Measurements from ENCODE around the gene KRTAP5-1.

KRTAP5-1 gene

GRCh38 chr11:1570896-1571759, 14.0 kb downstream of the KRTAP5-1 start:
- DNase-seq: peak; percentile 74

- no peak for DNase-seq
Measured at GRCh38 chr11:1570531-1570895, 14.6 kb downstream of the KRTAP5-1 start.

- DNase-seq: no peak
Measured at GRCh38 chr11:1570001-1570453, 15.1 kb downstream of the KRTAP5-1 start.

- DNase-seq: no peak
Measured at GRCh38 chr11:1569251-1569780, 15.8 kb downstream of the KRTAP5-1 start.

- peak; percentile 58 for DNase-seq
Measured at GRCh38 chr11:1568441-1568911, 16.6 kb downstream of the KRTAP5-1 start.

- no peak for DNase-seq
Measured at GRCh38 chr11:1567721-1568100, 17.4 kb downstream of the KRTAP5-1 start.

GRCh38 chr11:1567052-1567720, 17.9 kb downstream of the KRTAP5-1 start:
- DNase-seq: no peak

- DNase-seq: no peak
Measured at GRCh38 chr11:1566381-1567051, 18.6 kb downstream of the KRTAP5-1 start.

- DNase-seq: no peak
Measured at GRCh38 chr11:1565904-1566247, 19.2 kb downstream of the KRTAP5-1 start.

- DNase-seq: no peak
Measured at GRCh38 chr11:1565173-1565903, 19.7 kb downstream of the KRTAP5-1 start.

GRCh38 chr11:1564535-1565172, 20.4 kb downstream of the KRTAP5-1 start:
- peak; percentile 61 for DNase-seq

- peak; percentile 52 for DNase-seq
Measured at GRCh38 chr11:1563697-1564534, 21.2 kb downstream of the KRTAP5-1 start.

- no peak for DNase-seq
Measured at GRCh38 chr11:1563149-1563638, 21.9 kb downstream of the KRTAP5-1 start.

- no peak for DNase-seq
Measured at GRCh38 chr11:1562469-1563148, 22.5 kb downstream of the KRTAP5-1 start.

GRCh38 chr11:1561955-1562354, 23.1 kb downstream of the KRTAP5-1 start:
- no peak for DNase-seq

- no peak for DNase-seq
Measured at GRCh38 chr11:1561266-1561665, 23.8 kb downstream of the KRTAP5-1 start.

- DNase-seq: peak; percentile 43
Measured at GRCh38 chr11:1560649-1561251, 24.3 kb downstream of the KRTAP5-1 start.

GRCh38 chr11:1560002-1560648, 25.0 kb downstream of the KRTAP5-1 start:
- no peak for DNase-seq

Measured in DMS53 (cell line).